HEK293 (cell line): ENCODE data around the gene CHD2.

ENCODE experiments used
- EGR2 ChIP-seq: fragments of 450-650 bp; formaldehyde crosslinking; IDR thresholded peaks from 2 replicates; pipeline ENCODE4 v1.5.1; 2016; ENCODE audit warnings: low read depth, missing biosample characterization, missing genetic modification characterization
- IKZF3 ChIP-seq: fragments of 450-650 bp; IDR thresholded peaks from 2 replicates; pipeline ENCODE4 v1.5.0; 2018; ENCODE audit warnings: missing biosample characterization, mild to moderate bottlenecking, missing genetic modification characterization, moderate library complexity
- INSM2 ChIP-seq: fragments of 450-650 bp; formaldehyde crosslinking; IDR thresholded peaks from 2 replicates; pipeline ENCODE4 v1.5.1; 2016; ENCODE audit warnings: missing biosample characterization, missing genetic modification characterization
- KLF17 ChIP-seq: fragments of 450-650 bp; formaldehyde crosslinking; IDR thresholded peaks from 2 replicates; pipeline ENCODE4 v1.5.1; 2016; ENCODE audit warnings: missing biosample characterization, missing genetic modification characterization
- PRDM1 ChIP-seq: fragments of 450-650 bp; formaldehyde crosslinking; IDR thresholded peaks from 2 replicates; pipeline ENCODE4; 2016; ENCODE audit warnings: missing biosample characterization, missing genetic modification characterization
- TSHZ1 ChIP-seq: fragments of 450-650 bp; formaldehyde crosslinking; IDR thresholded peaks from 2 replicates; pipeline ENCODE4 v1.5.1; 2016; ENCODE audit warnings: missing biosample characterization, missing genetic modification characterization, borderline replicate concordance
- YY1 ChIP-seq: fragments of 450-650 bp; formaldehyde crosslinking; IDR thresholded peaks from 2 replicates; pipeline ENCODE4 v1.5.1; 2018; ENCODE audit warnings: missing biosample characterization, missing genetic modification characterization
- ZBTB44 ChIP-seq: fragments of 450-650 bp; IDR thresholded peaks from 2 replicates; pipeline ENCODE4 v1.5.1; 2018; ENCODE audit warnings: missing biosample characterization, mild to moderate bottlenecking, missing genetic modification characterization
- ZBTB48 ChIP-seq: fragments of 450-650 bp; formaldehyde crosslinking; IDR thresholded peaks from 2 replicates; pipeline ENCODE4 v1.5.1; 2016; ENCODE audit warnings: missing biosample characterization, missing genetic modification characterization
- ZBTB8A ChIP-seq: fragments of 450-650 bp; formaldehyde crosslinking; IDR thresholded peaks from 2 replicates; pipeline ENCODE4 v1.5.1; 2016; ENCODE audit warnings: missing biosample characterization, missing genetic modification characterization
- ZNF2 ChIP-seq: fragments of 450-650 bp; formaldehyde crosslinking; IDR thresholded peaks from 2 replicates; pipeline ENCODE4 v1.5.1; 2016; ENCODE audit warnings: missing biosample characterization, missing genetic modification characterization
- ZNF214 ChIP-seq: fragments of 450-650 bp; formaldehyde crosslinking; IDR thresholded peaks from 2 replicates; pipeline ENCODE4 v1.5.1; 2017; ENCODE audit warnings: missing biosample characterization, mild to moderate bottlenecking, missing genetic modification characterization, borderline replicate concordance
- ZNF335 ChIP-seq: fragments of 450-650 bp; formaldehyde crosslinking; conservative IDR thresholded peaks from 2 replicates; pipeline ENCODE4 v1.5.1; 2016; ENCODE audit warnings: missing biosample characterization, missing genetic modification characterization
- ZNF398 ChIP-seq: fragments of 450-650 bp; formaldehyde crosslinking; IDR thresholded peaks from 2 replicates; pipeline ENCODE4 v1.5.1; 2017; ENCODE audit warnings: missing biosample characterization, missing genetic modification characterization
- ZNF423 ChIP-seq: fragments of 450-650 bp; formaldehyde crosslinking; IDR thresholded peaks from 2 replicates; pipeline ENCODE4 v1.5.1; 2016; ENCODE audit warnings: missing biosample characterization, missing genetic modification characterization
- ZNF560 ChIP-seq: fragments of 450-650 bp; formaldehyde crosslinking; IDR thresholded peaks from 2 replicates; pipeline ENCODE4 v1.5.1; 2017; ENCODE audit warnings: missing biosample characterization, missing genetic modification characterization, borderline replicate concordance
- ZNF571 ChIP-seq: fragments of 450-650 bp; formaldehyde crosslinking; IDR thresholded peaks from 2 replicates; pipeline ENCODE4 v1.5.0; 2017; ENCODE audit warnings: missing biosample characterization, missing genetic modification characterization
- ZNF843 ChIP-seq: fragments of 450-650 bp; formaldehyde crosslinking; IDR thresholded peaks from 2 replicates; pipeline ENCODE4 v1.5.1; 2016; ENCODE audit warnings: missing biosample characterization, missing genetic modification characterization
- ZSCAN16 ChIP-seq: fragments of 450-650 bp; formaldehyde crosslinking; IDR thresholded peaks from 2 replicates; pipeline ENCODE4 v1.5.1; 2016; ENCODE audit warnings: missing biosample characterization, missing genetic modification characterization
- ZSCAN30 ChIP-seq: fragments of 450-650 bp; IDR thresholded peaks from 2 replicates; pipeline ENCODE4 v1.5.1; 2018; ENCODE audit warnings: missing biosample characterization, mild to moderate bottlenecking, missing genetic modification characterization, moderate library complexity
- ZSCAN5A ChIP-seq: fragments of 450-650 bp; formaldehyde crosslinking; IDR thresholded peaks from 2 replicates; pipeline ENCODE4 v1.5.1; 2016; ENCODE audit warnings: missing biosample characterization, missing genetic modification characterization
- TF ChIP-seq, protein P1 (sequence below): fragments of 450-650 bp; formaldehyde crosslinking; IDR thresholded peaks from 2 replicates; pipeline ENCODE4 v1.5.1; 2016; ENCODE audit warnings: missing biosample characterization, missing genetic modification characterization
- TF ChIP-seq, protein P2 (sequence below): fragments of 450-650 bp; formaldehyde crosslinking; IDR thresholded peaks from 2 replicates; pipeline ENCODE4 v1.5.1; 2016; ENCODE audit warnings: missing biosample characterization, missing genetic modification characterization

The CHD2 gene

GRCh38 chr15:93072411-93073394 is 172.6 kb downstream of the CHD2 start (continued):
- TF ChIP-seq TSHZ1 (tag by site-specific recombination), result no peak
- TF ChIP-seq INSM2 (tag by site-specific recombination), result 0 out of 2 replicates have a peak, but pooled peaks have one; percentile 15
- TF ChIP-seq ZNF214 (tag by site-specific recombination), result no peak
- TF ChIP-seq ZBTB8A (tag by site-specific recombination), result peak; percentile 78
- TF ChIP-seq ZNF398 (tag by site-specific recombination), result no peak; the same call in 1 of the 2 replicates
- TF ChIP-seq PRDM1 (tag by site-specific recombination), result 0 out of 2 replicates have a peak, but pooled peaks have one; percentile 45
- TF ChIP-seq, protein P1, sequence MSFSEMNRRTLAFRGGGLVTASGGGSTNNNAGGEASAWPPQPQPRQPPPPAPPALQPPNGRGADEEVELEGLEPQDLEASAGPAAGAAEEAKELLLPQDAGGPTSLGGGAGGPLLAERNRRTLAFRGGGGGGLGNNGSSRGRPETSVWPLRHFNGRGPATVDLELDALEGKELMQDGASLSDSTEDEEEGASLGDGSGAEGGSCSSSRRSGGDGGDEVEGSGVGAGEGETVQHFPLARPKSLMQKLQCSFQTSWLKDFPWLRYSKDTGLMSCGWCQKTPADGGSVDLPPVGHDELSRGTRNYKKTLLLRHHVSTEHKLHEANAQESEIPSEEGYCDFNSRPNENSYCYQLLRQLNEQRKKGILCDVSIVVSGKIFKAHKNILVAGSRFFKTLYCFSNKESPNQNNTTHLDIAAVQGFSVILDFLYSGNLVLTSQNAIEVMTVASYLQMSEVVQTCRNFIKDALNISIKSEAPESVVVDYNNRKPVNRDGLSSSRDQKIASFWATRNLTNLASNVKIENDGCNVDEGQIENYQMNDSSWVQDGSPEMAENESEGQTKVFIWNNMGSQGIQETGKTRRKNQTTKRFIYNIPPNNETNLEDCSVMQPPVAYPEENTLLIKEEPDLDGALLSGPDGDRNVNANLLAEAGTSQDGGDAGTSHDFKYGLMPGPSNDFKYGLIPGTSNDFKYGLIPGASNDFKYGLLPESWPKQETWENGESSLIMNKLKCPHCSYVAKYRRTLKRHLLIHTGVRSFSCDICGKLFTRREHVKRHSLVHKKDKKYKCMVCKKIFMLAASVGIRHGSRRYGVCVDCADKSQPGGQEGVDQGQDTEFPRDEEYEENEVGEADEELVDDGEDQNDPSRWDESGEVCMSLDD (tag by site-specific recombination), result 0 out of 2 replicates have a peak, but pooled peaks have one; percentile 49
- TF ChIP-seq EGR2, result peak; percentile 34; the same call in 1 of the 2 replicates
- peak; percentile 65; the same call in 1 of the 2 replicates for TF ChIP-seq ZNF423
- peak; percentile 83 for TF ChIP-seq ZBTB48 (tag by site-specific recombination)
- TF ChIP-seq ZNF571, result no peak
- TF ChIP-seq ZNF2 (tag by site-specific recombination), result no peak
- TF ChIP-seq, protein P2, sequence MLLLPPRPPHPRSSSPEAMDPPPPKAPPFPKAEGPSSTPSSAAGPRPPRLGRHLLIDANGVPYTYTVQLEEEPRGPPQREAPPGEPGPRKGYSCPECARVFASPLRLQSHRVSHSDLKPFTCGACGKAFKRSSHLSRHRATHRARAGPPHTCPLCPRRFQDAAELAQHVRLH (tag by site-specific recombination), result no peak
- no peak for TF ChIP-seq ZNF843 (tag by site-specific recombination)
- TF ChIP-seq ZSCAN16 (tag by site-specific recombination), result peak; percentile 57; the same call in 1 of the 2 replicates
- TF ChIP-seq KLF17, result no peak
- no peak for TF ChIP-seq YY1
- TF ChIP-seq ZBTB44 (tag by site-specific recombination), result 0 out of 2 replicates have a peak, but pooled peaks have one; percentile 25
- no peak for TF ChIP-seq ZSCAN5A (tag by site-specific recombination)
- TF ChIP-seq IKZF3 (tag by site-specific recombination), result peak; percentile 14; the same call in 1 of the 2 replicates
- TF ChIP-seq ZNF335 (tag by site-specific recombination), result peak; percentile 90
- TF ChIP-seq ZSCAN30, result peak; percentile 31; the same call in 1 of the 2 replicates
- TF ChIP-seq ZNF560 (tag by site-specific recombination), result no peak
